HG02623 (cell line): ENCODE measurements around the gene ABCA4.

Experiments
- ATAC-seq: cut with Tn5 transposase; IDR thresholded peaks from one replicate; pipeline ENCODE4 v1.9.1; 2021; ENCODE audit warnings: moderate library complexity; ENCODE audit not compliant: unreplicated experiment

The ABCA4 gene

DNA sequence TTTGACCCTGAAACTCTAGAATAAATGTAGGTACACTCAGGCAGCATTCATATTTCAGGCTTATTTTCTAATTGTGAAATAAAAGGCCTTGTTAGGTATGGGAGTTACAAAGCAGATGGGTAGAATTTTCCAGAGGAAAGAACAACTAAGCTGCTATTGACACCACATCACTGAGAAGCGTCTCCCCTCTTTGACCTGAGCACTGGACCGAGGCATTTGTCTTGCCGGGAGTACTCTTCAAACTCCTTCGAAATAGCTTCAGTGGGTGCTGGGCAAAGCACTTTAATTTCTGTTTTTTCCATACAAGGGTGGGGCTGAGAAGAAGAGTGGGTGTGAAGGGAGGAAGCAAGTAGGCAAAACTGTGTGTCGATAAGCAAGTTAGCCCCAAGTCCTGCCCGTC, 36.4 kb downstream of the ABCA4 start:
- ATAC-seq, result no peak

DNA sequence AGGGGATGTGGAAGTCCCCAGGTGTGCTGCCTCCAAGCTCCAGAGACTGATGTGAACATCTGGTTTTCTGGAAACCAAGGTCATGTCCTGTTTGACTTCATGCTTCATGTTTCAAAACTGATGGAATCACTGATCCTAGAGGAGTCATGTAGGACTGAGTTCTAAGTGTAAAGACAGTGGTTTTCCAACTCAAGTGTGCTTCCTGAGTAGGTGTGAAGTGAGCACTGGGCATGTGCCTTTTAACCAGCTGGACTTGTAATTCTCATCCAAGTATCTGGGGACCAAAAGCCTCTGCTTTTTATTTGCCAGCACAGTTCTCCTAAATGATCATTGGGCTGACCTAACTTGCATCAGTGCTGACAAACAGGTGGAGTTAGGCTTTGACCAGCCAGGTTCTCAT, 36.9 kb downstream of the ABCA4 start:
- ATAC-seq, result no peak

DNA sequence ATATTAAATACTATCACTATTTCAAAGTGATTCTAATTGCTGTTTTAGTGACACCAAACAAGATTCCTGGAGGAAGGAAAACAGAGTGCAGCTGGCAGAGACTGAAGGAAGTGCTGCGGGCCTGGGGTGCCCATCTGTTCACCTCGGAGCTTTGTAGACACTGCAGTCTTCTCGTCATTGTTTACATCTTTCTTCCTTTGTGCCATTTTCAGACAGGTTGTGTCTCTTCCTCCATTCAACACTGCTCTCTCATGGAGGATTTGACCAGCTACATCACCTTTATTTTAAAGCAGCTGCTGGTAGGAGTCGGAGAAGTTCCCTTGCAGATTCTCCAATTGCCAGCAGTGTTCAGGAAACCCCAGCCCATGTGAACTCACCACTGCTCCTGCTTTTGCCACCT, 37.3 kb downstream of the ABCA4 start:
- no peak for ATAC-seq

DNA sequence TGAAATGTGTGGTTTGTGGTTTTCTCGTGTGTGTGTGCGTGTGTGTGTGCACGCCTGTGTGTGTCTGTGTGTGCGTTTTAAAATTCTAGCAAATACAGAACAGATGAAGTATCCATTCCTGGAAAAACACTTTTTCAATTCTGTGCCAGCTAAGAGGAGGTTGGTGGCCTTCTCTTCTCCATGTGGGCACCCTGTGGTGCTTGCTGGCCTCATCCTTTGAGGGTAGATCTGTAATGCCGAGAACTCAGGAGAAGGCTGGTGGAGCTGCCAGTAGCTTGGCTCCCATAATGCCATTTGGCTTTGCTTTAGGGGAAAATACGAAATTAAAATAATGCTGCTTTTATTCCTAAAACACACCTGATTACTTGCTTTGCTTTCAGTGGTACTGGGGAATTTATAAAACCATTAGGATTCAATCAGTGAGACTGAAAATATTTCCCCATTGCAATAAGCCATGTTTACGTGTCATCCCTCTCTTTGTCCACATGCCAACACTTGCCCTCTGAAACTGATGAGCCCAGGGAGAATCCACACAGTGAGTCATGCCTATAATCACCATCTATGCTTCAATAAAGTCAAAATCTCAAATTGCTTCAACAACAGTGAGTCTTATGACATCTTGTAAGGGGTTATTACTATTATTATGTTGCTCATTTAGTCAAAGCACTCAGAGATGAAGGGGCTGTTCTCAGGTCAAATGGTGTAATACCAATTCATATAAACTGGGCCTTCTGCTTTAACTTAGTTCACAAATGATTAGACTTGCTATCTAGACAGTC, 39.2 kb downstream of the ABCA4 start:
- no peak for ATAC-seq

DNA sequence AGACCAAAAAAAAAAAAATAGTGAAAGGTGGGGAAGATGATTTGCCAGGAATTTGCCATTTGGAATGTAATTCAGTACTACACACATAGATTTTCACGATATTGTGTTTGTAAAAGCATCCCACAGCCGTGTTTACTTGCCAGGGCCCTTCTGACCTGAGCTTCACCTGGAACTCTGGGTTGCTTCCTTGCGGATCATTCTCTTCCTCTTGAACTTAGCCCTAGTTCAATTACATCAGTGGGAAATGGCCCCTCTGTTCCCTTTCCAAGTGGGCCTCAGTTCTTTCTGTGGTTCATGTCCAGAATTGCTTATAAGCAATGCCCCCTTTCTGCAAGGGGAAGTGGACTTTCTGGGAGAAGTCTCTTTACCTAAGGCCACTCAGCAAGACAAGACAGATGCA, 41.0 kb downstream of the ABCA4 start:
- no peak for ATAC-seq

DNA sequence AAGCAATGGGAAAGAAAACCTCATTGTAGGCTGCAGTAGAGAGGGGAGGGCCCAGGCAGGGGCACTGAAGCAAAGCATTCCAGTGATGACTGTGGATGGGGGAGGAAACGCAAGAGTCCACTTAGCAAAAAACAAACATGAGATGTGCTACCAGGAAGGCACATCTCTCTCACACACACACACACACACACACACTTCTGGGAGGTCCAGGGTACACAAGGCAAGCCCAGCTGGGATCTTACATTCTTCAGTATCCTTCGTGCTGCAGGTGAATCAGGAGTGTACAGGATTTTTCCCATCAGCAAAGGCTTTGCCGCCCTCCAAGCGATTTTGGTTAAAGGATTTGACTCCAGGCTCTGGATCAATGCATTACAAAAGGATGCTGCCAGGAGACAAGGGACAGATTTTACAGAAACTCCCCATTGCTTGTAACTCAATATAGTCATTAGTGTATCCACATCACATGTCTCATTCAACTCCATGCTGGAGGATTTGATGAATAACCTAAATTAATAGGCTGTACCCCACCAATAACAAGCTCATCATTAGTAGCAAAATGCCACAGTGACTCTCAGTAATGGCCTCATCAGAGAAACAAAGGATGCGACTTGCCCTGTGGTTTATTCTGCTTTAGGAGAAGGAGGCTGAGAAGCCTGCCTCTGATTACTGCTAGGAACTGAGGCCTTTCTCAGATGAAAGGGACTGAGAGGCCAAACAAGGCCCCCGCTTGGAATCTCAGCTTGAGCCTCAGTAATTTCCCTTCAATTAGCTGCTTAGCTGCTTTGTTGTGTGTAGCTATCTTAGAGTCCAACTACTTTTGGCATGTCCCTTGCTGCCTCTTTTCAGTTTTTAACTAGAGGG, 41.6 kb downstream of the ABCA4 start:
- no peak for ATAC-seq

DNA sequence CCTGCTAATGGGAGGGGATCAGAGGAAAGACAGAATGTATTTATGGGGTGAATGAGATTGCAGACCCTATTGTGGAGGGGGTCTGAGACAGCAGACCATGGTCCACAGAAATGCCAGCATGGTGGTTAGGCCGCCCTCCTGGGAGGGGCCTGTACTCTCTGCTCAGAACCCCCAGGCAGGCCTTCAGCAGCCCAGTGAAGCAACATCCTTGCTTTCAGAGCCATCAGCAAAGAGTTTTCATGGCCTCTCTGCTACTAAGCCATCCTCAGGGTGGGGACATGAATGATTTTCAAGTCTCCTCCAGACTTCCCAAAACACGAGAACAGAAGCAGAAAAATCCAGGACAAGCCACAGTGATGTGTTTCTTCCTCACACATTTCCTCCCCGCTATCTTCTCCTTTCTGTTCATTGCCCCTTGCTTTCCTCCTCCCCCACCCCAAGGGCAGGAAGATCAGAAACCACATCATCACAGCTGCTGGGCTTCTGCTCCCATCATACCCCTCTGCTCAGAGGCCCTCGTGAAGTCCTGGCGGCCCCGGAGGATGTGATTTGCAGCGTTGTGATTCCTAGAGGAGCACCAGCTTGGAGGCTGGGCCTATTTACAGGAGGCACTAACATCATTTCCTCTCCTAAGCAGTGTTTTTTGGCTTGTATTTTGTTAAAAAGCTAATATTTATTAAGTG, 48.0 kb downstream of the ABCA4 start:
- ATAC-seq, result no peak

DNA sequence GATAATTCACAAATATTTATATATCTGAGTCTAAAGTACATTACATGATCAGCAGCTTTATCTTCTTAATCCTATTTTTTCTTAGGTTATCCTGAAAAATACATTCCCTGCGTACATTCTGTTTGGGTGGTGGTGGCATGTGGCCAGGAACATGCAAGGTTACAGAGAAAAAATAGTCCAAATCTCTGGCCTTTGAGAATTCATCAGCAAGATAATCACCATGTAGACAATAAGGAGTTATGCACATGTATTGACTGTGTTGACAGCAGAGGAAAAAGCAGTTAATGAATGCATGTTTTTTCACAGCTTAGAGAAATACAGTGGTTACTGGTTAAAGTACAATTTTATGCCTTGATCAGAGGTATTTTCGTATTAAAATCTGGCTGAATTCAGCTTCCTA, 49.0 kb downstream of the ABCA4 start:
- no peak for ATAC-seq

DNA sequence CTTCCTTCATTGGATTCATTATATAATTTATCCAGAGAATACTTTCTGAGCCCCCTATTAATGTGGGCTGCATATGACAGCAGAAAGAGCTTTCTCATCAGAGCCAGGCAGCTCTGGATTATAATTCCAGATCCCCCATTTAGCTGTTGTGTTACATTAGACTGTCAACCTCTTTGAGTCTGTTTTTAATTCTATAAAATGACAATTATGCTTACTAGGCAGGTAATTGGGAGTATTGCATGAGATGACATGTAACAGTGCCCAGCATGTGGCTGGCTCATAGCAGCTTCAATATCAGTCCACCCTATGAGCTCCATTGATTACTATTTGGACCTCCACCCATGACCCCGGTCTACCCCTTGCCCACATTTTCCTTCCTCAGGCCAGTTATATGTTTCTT, 49.6 kb downstream of the ABCA4 start:
- no peak for ATAC-seq

DNA sequence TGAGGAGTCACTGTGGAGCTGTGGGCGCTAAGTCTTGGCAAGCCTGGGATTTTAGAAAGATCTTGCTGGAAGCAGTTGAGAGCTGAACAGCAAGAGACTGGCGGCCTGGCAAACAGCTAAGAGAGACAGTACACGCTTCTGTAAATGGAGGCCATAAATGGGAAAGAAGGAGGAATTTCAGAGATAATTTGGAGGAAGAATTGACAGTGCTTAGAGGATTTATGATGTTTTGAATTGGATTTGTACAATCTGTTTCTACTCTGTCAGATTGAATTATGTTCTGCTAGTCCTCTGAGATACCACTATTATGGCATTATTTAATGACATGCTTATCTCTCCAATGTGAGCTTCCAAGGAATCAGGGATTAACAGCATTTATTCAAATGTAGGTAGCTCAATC, 50.1 kb downstream of the ABCA4 start:
- no peak for ATAC-seq

DNA sequence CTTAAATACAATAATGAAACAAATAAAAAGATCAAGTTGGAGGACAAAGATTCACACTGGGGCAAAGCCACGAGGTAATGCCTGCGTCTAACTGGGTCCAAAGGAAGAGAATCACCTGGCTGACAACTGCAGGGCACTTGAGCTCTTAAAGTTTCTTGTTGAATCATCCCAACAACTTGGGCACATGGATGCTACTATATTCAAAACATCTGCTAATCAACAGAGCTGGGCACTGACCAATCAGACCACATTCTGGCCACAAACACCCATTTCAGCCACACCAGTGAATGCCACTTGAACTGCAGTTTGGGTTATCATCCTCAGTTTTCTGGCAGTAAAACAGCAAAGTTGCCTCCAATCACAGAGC, 51.0 kb downstream of the ABCA4 start:
- ATAC-seq, result no peak

DNA sequence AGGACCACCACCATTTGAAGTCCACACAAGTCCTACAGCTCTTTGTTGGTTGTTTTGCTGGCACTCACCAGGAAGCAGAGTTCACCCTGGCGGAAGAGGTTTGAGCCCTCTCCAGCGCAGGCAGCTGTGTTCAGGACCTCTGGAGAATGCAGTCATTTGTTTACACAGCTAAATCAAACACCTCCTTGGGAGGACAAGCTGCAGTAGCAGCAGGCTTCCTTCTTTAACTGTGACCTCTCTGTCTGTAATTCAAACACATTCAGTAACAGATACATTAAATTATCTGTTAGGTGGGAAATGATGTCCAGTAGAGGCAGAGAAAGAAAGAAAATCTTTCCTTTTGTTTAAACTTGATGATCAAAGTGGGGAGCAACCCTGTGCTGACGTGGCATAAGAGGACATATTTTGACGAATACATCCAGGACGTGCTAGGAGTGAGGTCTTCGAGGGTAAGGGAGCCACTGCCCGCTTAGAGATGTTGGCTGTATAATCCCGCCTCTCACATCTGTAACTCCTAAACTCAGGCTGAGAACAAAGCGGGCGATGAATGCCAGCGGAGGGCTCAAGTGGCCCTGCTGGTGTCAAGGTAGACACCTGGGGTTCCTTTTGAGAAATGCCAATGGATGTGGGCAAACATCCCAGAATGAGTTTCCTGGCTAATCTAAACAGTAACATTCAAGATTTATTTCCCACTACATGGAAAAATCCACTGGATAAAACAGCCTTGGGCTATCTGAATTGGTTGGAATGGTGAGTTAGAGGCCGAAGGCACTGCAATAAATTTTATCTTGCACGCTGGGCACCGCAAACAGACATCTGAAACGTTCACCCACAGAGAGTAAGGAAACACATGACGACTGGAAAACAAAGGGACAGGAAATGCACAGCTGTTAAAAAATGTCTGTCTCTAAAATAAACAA, 51.7 kb downstream of the ABCA4 start:
- no peak for ATAC-seq

DNA sequence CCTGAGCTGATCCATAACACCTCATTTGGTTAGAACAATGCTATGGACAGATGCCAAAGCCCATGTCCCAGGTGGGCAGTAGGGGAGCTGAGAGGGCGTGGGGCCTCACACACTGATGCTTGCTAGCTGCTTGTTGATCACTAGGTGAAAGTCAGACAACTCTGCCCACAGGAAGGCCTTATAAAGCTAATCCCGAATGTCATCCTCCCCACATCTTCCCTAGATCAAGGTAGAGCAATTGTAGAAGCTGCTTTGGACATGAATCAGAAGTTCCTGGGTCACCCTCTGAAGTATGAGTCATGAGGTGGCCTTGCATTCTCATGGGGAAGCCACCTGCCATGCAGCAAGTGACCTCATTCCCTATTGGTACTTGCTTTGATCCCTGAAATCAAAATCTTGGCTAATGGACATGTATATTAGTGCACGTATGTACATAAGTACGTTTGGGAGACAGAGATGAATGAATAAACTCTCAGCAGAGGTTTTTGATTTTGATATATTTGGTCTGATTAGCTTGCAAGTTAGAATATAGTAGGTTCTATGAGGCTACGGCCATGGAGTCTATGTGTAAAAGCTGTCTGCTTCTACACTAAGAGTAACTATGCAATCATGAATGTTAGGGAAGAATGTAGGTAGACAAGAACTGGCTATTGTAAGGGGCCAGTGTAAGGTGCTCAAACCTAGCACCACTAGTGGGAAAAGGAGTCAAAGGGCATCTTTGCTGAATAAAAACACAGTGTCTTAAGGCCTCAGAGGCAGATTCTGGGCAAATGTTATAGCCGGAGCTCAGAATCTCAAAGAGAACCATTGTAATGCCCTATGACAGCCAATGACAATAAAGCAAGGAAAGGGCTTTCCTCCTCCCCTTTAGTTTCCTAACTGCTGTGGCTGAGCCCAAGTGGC, 52.6 kb downstream of the ABCA4 start:
- no peak for ATAC-seq

DNA sequence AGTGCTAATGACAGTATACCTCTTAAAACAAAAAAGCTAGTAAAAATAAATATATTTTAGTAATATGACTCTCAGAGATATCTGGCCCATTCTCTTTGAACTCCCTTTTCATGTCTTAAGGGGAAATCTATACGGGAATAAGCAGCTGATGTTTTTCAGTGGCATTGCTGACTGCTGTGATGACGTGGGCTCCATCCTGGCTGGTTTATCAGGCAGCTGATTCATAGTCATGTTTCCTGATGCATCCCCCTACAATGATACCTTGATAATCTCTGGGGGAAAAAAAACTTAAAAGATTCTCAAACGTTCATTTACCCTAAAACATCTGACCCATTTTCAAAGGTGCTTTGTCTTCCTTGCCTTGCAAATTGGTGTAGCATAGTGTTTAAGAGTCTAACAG, 53.8 kb downstream of the ABCA4 start:
- ATAC-seq, result no peak

DNA sequence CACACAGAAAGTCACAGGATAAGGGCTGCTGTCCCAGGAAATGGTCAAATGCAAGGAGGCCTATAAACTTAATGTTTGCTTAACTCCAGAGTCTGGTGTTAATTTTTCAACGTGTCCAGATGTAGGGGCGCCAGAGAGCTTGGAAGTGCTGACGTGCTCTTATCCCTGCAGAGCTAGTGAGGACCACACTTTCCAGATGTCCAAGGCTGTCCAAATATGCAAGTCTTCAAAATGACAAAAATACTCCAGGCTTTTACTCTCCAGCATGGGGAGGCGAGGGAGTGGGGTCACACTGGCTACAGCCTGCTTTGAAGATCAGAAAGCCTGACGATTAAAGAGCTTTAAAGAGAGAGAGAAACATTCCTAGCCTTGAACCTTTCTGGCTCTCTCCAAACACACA, 57.6 kb downstream of the ABCA4 start:
- ATAC-seq, result no peak

DNA sequence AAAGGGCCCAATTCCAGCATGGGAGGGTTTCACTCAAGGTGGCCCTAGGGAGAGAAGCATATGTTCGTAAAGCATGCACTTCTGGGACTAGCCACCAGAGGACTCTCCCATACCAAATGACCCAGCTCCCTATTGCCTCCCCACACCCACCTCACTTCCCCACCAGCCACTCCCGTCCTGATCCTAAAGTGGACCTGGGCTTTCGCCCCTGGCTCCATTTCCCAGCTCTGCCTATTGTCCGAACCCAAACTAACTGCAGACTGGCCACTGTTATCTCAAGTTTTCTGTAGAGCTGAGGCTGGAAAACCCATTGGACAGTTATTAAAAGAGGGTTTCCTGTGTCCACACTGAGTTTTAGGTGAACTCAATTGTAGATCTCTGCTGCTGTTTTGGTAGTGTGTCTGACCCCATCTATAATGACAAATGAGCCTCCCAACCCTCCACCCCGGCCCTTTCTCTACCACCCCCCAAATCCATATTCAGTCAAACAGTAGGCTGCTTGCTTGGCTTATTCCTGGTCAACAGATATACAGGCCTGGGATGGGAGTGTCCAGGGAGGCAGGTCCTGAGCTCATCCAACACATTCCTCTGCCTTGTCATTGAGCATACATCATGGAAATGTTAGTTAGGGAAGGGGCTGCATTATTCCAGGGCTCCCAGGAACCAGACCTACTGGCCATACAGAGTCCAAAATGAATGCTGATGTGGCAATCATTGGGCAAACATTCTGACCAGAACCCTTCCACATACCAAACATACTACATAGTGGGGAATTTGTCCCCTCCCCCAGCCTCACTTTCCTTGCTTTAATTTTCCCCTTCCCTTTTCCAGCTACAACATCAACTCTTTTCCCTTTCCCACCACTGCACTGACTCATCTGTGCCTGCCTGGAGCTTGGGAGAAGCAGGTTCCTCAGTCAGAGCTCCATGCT, 59.2 kb downstream of the ABCA4 start:
- peak; percentile 92 for ATAC-seq

DNA sequence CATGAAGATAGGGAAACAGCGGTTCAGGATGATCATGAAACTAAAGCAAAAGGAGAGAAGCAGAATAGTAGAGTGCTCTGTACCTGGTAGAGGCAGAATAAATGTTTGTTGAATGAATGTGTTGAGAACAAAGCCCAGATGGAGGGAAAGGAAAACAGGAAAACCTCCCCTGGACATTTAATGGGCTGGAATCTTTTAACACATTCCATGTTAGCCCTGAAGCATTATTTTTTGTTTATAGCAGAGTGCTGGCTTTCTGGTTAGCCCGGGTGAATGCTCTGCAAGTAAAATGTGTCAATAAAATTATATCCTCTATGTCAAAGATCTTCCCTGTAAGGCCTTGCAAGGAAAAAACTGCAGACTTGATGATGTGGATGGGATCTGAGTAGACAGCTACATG, 60.2 kb downstream of the ABCA4 start:
- ATAC-seq, result no peak

DNA sequence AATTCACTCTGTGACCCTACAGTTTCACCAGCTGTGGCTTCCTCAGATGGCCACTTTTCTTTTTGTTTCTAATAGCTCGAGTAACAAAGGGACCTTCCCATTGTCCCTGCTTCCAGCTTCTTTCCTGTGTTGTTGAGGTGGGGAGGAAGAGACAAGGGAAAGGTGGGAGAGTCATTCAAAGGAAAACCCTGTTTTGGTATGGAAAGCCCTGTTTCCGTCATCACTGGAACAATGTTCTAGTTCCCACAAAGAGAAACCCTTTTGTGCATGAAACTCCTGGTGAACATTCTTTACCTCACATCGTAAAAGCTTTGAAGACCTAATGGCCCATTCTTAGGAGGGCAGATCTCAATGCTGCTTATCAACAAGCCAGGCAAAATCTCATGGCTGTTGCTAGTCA, 62.2 kb downstream of the ABCA4 start:
- ATAC-seq, result no peak

DNA sequence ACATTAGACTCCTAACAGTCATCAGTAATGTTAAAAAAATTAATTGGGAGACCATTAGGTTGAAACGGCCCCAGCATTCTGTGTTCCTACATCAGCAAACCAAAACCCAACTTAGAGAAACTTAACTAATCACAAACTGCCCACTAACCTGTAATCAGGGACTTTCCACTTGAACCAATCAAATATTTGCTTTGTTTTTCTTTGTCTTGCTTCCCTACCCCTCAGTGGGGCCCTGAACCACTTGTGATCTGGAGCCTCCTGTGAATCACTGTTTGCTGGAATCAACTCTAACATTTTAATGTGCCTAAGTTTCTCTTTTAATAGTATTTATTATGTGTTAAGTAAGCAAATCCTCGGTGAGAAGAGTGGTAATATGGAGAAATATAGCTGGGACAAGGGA, 64.0 kb downstream of the ABCA4 start:
- no peak for ATAC-seq
